Measurements from ENCODE around the gene GAS7.

- TF ChIP-seq CREB1 (CRISPR knock-in tag; IDR thresholded peaks at IDR 0.05): no peak
- no peak for TF ChIP-seq ZNF121 (CRISPR knock-in tag; IDR thresholded peaks at IDR 0.05)
- TF ChIP-seq, protein P1, sequence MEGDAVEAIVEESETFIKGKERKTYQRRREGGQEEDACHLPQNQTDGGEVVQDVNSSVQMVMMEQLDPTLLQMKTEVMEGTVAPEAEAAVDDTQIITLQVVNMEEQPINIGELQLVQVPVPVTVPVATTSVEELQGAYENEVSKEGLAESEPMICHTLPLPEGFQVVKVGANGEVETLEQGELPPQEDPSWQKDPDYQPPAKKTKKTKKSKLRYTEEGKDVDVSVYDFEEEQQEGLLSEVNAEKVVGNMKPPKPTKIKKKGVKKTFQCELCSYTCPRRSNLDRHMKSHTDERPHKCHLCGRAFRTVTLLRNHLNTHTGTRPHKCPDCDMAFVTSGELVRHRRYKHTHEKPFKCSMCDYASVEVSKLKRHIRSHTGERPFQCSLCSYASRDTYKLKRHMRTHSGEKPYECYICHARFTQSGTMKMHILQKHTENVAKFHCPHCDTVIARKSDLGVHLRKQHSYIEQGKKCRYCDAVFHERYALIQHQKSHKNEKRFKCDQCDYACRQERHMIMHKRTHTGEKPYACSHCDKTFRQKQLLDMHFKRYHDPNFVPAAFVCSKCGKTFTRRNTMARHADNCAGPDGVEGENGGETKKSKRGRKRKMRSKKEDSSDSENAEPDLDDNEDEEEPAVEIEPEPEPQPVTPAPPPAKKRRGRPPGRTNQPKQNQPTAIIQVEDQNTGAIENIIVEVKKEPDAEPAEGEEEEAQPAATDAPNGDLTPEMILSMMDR (IDR thresholded peaks at IDR 0.05): no peak
- TF ChIP-seq, protein P2, sequence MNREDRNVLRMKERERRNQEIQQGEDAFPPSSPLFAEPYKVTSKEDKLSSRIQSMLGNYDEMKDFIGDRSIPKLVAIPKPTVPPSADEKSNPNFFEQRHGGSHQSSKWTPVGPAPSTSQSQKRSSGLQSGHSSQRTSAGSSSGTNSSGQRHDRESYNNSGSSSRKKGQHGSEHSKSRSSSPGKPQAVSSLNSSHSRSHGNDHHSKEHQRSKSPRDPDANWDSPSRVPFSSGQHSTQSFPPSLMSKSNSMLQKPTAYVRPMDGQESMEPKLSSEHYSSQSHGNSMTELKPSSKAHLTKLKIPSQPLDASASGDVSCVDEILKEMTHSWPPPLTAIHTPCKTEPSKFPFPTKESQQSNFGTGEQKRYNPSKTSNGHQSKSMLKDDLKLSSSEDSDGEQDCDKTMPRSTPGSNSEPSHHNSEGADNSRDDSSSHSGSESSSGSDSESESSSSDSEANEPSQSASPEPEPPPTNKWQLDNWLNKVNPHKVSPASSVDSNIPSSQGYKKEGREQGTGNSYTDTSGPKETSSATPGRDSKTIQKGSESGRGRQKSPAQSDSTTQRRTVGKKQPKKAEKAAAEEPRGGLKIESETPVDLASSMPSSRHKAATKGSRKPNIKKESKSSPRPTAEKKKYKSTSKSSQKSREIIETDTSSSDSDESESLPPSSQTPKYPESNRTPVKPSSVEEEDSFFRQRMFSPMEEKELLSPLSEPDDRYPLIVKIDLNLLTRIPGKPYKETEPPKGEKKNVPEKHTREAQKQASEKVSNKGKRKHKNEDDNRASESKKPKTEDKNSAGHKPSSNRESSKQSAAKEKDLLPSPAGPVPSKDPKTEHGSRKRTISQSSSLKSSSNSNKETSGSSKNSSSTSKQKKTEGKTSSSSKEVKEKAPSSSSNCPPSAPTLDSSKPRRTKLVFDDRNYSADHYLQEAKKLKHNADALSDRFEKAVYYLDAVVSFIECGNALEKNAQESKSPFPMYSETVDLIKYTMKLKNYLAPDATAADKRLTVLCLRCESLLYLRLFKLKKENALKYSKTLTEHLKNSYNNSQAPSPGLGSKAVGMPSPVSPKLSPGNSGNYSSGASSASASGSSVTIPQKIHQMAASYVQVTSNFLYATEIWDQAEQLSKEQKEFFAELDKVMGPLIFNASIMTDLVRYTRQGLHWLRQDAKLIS (CRISPR knock-in tag; IDR thresholded peaks at IDR 0.05; ENCODE audit: borderline replicate concordance): no peak
- TF ChIP-seq CBFB (CRISPR knock-in tag; IDR thresholded peaks at IDR 0.05; ENCODE audit: low read depth): no peak
- TF ChIP-seq JUN (CRISPR knock-in tag; IDR thresholded peaks at IDR 0.05): no peak
- no peak for TF ChIP-seq NR2C2 (CRISPR knock-in tag; IDR thresholded peaks at IDR 0.05)
- TF ChIP-seq, protein P3, sequence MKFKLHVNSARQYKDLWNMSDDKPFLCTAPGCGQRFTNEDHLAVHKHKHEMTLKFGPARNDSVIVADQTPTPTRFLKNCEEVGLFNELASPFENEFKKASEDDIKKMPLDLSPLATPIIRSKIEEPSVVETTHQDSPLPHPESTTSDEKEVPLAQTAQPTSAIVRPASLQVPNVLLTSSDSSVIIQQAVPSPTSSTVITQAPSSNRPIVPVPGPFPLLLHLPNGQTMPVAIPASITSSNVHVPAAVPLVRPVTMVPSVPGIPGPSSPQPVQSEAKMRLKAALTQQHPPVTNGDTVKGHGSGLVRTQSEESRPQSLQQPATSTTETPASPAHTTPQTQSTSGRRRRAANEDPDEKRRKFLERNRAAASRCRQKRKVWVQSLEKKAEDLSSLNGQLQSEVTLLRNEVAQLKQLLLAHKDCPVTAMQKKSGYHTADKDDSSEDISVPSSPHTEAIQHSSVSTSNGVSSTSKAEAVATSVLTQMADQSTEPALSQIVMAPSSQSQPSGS (CRISPR knock-in tag; IDR thresholded peaks at IDR 0.05; ENCODE audit: borderline replicate concordance, low read depth): no peak
Observed at GRCh38 chr17:10200016-10200415, 1.6 kb upstream of the GAS7 start.

Measured in WTC11 (cell line).